ENCODE data around the gene SIRPB2. TPM values are rescaled to one million over a fixed set of nuclear protein-coding genes. Genes with fewer than 3 reads are reported as not detected.

The SIRPB2 gene
- total and polyA plus RNA-seq, 2 donors (not counting 1 experiment from before 2014, with no cell fraction given) = not detected

- H3K4me3 ChIP-seq (replicated peaks in 1 of 4; ENCODE audit: control extremely low read depth in 1 of 4, insufficient read depth in 1 of 4, low read depth in 3 of 4, low read length in 4 of 4) = peak overlapping the region in 1 of 4 experiments; percentile 10
- no peak overlapping the region for H3K9ac ChIP-seq (ENCODE audit: insufficient read depth, low read length)
- TF ChIP-seq CTCF (conservative IDR thresholded peaks at IDR 0.05 in 1 of 2, IDR thresholded peaks at IDR 0.05 in 1 of 2; ENCODE audit: low read depth in 1 of 2, low read length in 2 of 2) (no peak), EZH2 (IDR thresholded peaks at IDR 0.05; ENCODE audit: low read length, missing control alignments) (no peak)
- no peaks in the 10 kb centered on the region for H3K9me3 ChIP-seq (ENCODE audit: control insufficient read depth, insufficient read depth, low read depth, low read length)
- H3K79me2 ChIP-seq (ENCODE audit: control insufficient read depth, insufficient read depth, low read length) = peaks cover 30% of the 10 kb centered on the region
- DNase-seq (ENCODE audit: low read depth in 2 of 2) = no peak
- no peaks in the 10 kb centered on the region for H3K36me3 ChIP-seq (ENCODE audit: control insufficient read depth, insufficient read depth, low read length)
- H3K27me3 ChIP-seq (ENCODE audit: control insufficient read depth, insufficient read depth, low read length) = peaks cover 2% of the 10 kb centered on the region
- peaks cover 8% of the 10 kb centered on the region for H3K4me1 ChIP-seq (ENCODE audit: control insufficient read depth, extremely low read depth, insufficient read depth, low read length)
- H4K20me1 ChIP-seq (ENCODE audit: control insufficient read depth, extremely low read depth, insufficient read depth, low read length) = no peaks in the 10 kb centered on the region
- H3K4me2 ChIP-seq (ENCODE audit: extremely low read depth, insufficient read depth, low read length) = no peak overlapping the region
- H3K27ac ChIP-seq (ENCODE audit: insufficient read depth, low read length) = no peak overlapping the region
- no peak overlapping the region for H2AFZ ChIP-seq (ENCODE audit: low read length)
Observed at GRCh38 chr20:1467355-1468116, 23.7 kb downstream of the SIRPB2 start.

- H3K79me2 ChIP-seq (ENCODE audit: control insufficient read depth, insufficient read depth, low read length) = peaks cover 30% of the 10 kb centered on the region
- TF ChIP-seq CTCF (conservative IDR thresholded peaks at IDR 0.05 in 1 of 2, IDR thresholded peaks at IDR 0.05 in 1 of 2; ENCODE audit: low read depth in 1 of 2, low read length in 2 of 2) = no peak
- no peak for TF ChIP-seq EZH2 (IDR thresholded peaks at IDR 0.05; ENCODE audit: low read length, missing control alignments)
- H3K27ac ChIP-seq (ENCODE audit: insufficient read depth, low read length) = no peak overlapping the region
- peak overlapping the region in 2 of 4 experiments; percentile 10 to 20 for H3K4me3 ChIP-seq (replicated peaks in 1 of 4; ENCODE audit: control extremely low read depth in 1 of 4, insufficient read depth in 1 of 4, low read depth in 3 of 4, low read length in 4 of 4)
- peaks cover 8% of the 10 kb centered on the region for H3K4me1 ChIP-seq (ENCODE audit: control insufficient read depth, extremely low read depth, insufficient read depth, low read length)
- DNase-seq (ENCODE audit: low read depth in 2 of 2) = no peak
- no peak overlapping the region for H3K9ac ChIP-seq (ENCODE audit: insufficient read depth, low read length)
- H3K27me3 ChIP-seq (ENCODE audit: control insufficient read depth, insufficient read depth, low read length) = peaks cover 2% of the 10 kb centered on the region
- H2AFZ ChIP-seq (ENCODE audit: low read length) = no peak overlapping the region
- H3K4me2 ChIP-seq (ENCODE audit: extremely low read depth, insufficient read depth, low read length) = no peak overlapping the region
- H3K36me3 ChIP-seq (ENCODE audit: control insufficient read depth, insufficient read depth, low read length) = no peaks in the 10 kb centered on the region
- H3K9me3 ChIP-seq (ENCODE audit: control insufficient read depth, insufficient read depth, low read depth, low read length) = no peaks in the 10 kb centered on the region
- H4K20me1 ChIP-seq (ENCODE audit: control insufficient read depth, extremely low read depth, insufficient read depth, low read length) = no peaks in the 10 kb centered on the region
Observed at GRCh38 chr20:1467082-1467354, 24.2 kb downstream of the SIRPB2 start.

GRCh38 chr20:1466211-1467081 is 24.8 kb downstream of the SIRPB2 start, which contains the start of gene NSFL1C:
Gene NSFL1C, minus strand, starts transcription at chr20:1466849. Its CDS starts 25 bp downstream, at chr20:1466824.
- Histone ChIP-seq H4K20me1 (ENCODE audit: control insufficient read depth, extremely low read depth, insufficient read depth, low read length) (no peaks in the 10 kb centered on the region), H3K36me3 (ENCODE audit: control insufficient read depth, insufficient read depth, low read length) (no peaks in the 10 kb centered on the region), H2AFZ (ENCODE audit: low read length) (peak within 1 kb of the TSS; percentile 71), H3K27ac (ENCODE audit: insufficient read depth, low read length) (peak within 1 kb of the TSS; percentile 85), H3K4me3 (replicated peaks in 1 of 4; ENCODE audit: control extremely low read depth in 1 of 4, insufficient read depth in 1 of 4, low read depth in 3 of 4, low read length in 4 of 4) (peak within 1 kb of the TSS; percentile 84 to 91 (median 88)), H3K79me2 (ENCODE audit: control insufficient read depth, insufficient read depth, low read length) (peaks cover 31% of the 10 kb centered on the region), H3K27me3 (ENCODE audit: control insufficient read depth, insufficient read depth, low read length) (peaks cover 2% of the 10 kb centered on the region), H3K9ac (ENCODE audit: insufficient read depth, low read length) (peak within 1 kb of the TSS; percentile 91), H3K4me1 (ENCODE audit: control insufficient read depth, extremely low read depth, insufficient read depth, low read length) (peaks cover 8% of the 10 kb centered on the region), H3K9me3 (ENCODE audit: control insufficient read depth, insufficient read depth, low read depth, low read length) (no peaks in the 10 kb centered on the region), H3K4me2 (ENCODE audit: extremely low read depth, insufficient read depth, low read length) (peak within 1 kb of the TSS; percentile 36)
- TF ChIP-seq EZH2 (IDR thresholded peaks at IDR 0.05; ENCODE audit: low read length, missing control alignments) (no peak), CTCF (conservative IDR thresholded peaks at IDR 0.05 in 1 of 2, IDR thresholded peaks at IDR 0.05 in 1 of 2; ENCODE audit: low read depth in 1 of 2, low read length in 2 of 2) (peak; percentile 66 to 68)
- DNase-seq (ENCODE audit: low read depth in 2 of 2) = peak; percentile 93 to 94

Measured in fibroblast of lung (primary cell).